ENCODE results near the gene SIGLEC12.
"Not testable (repeated sequence)": the region's sequence is repeated elsewhere in the genome, so short reads cannot be mapped to it uniquely, and the experiment has no call there.

SIGLEC12 gene

DNA sequence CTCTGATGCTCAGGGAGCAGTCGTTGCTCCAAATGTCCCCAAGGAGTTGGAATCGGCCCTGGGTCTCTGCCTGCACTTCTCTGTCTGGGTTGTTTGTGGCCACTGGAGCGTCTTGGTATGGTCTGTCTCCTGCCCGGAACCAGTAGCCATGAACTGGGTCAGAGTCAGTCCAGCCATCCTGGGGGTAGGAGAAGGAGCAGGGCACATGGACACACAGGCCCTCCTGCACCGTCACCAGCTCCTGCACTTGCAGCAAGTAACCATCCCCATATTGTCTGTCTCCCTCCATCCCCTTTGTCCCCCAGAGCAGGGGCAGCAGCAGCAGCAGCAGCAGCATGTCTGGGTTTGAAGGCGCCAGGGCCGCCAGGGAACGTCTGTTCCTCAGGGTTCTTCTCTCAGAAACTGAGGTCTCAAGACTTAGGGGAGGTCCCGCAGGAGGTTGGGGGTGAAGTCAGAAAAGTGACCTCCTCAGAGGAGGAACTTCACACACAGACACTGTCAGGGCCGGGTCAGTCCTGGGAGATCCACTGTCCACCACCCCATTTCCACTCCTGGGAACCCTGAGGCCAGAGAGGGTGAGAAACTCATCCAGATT lies 43.5 kb downstream of the SIGLEC12 start, which contains the start of gene SIGLEC8:
Gene SIGLEC8, minus strand, starts transcription at position 404 of the 595 bp plus-strand sequence. Its CDS starts 67 bp downstream, at position 337.
- DNase-seq = no peak

DNA sequence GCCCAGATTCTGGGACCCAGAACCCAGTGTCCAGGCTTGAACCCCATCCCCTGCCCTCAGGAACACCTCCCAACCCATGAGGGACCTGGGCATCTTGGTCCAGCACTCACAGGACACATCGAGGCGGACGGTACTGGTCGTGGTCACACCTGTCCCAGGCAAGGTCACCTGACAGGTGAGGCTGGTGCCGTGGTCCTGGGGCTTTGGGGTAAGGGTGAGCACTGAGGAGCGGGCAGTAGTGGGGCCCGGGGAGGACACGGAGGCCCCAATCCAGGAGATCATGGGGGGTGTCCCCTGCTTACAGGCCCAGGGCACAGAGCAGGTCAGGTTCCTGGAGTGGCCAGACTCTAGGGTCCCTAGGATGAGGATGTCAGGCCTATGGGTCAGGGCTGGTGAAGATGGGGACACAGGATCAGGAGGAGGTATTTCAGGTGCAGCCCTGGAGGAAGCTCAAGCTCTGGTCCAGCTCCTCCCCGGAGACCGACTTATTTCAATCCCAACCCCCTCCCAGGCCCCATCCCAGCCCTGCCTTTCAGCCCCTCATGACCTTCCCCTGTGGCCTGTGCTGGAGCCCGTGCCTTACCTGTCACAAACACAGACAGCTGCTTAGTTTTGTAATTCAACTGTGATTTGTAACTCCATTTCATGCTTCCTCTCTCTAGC lies 44.1 kb downstream of the SIGLEC12 start:
- DNase-seq = no peak

DNA sequence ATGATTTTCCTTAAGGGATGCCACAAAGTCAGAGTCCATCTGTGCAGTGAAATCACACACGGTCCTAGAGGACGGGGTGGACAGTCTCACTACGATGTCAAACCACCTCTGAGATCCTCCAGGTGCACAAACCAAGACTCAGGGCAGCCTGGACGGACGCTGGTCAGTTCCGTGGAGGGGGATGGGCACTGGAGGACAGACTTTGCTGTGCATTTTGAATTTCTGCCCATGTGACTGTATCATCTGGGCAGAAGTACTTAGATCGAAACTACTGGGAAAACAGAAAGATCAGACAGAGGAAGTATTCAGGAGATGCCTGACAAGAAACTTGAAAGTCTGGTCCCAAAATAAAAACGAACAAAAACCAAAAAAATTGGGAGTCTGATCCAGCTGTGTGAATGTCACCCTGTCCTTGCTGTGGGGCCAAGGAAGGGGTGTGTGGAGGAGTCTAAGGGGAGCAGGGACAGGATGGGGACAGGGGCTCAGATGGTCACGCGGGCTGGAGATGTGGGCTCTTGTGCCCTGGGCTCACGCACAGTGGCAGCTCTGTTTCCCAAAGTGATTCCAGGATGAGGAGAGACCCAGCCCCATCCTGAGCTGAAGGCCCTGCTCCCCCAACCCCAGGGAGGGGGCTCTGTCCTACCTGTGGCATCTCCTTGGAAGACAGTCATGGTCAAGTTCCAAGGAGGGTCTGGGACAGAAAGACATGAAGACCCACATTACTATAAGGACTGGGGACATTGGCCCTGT lies 44.9 kb downstream of the SIGLEC12 start:
- no peak for DNase-seq

DNA sequence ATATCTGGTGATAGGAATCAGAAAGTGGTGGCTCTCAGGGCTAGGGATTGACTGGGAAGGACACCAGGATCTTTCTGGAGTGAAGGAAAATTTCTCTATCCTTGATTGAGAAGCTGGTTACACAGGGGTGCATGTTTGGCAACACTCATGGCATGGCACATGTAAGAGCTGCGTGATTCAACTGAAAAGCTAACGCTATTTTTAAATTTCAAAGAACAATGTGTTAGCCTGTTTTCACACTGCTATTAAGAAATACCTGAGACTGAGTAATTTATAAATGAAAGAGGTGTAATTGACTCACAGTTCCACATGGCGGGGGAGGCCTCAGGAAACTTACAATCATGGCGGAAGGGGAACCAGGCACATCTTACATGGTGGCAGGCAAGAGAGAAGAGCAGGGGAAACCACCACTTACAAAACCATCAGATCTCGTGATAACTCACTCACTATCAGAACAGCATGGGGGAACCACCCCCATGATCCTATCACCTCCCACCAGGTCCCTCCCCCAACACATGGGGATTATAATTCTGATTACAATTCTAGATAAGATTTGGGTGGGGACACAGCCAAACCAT lies 50.8 kb downstream of the SIGLEC12 start:
- no peak for DNase-seq

DNA sequence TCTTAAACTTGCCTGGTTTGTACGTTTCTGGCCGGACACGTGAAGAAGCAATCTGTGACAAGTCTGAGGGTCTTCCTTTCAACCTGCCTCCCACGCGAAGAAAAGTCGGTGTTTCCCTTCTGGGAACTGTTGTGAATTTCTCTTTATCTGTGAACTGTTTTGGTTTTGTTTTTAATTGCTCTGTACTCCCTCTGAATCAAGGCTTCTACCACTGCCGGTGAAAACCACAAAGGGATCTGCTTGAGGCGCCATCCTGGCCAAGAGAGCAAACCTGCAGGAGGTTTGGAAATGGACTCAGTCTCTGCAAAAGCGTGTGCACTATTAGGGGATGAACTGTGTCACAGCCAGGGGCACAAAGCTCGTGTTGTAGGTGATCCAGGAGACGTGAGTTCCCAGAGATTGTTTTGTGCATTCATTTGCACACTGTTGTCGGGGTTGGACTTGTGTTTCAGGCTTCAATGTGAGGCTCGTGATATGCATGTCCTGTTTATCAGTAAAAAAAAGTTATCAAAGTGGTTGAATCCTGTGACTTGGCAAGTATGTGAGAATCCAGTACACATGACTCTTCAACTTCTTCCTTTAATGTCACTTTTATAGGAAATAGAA lies 53.1 kb downstream of the SIGLEC12 start:
- no peak for DNase-seq

DNA sequence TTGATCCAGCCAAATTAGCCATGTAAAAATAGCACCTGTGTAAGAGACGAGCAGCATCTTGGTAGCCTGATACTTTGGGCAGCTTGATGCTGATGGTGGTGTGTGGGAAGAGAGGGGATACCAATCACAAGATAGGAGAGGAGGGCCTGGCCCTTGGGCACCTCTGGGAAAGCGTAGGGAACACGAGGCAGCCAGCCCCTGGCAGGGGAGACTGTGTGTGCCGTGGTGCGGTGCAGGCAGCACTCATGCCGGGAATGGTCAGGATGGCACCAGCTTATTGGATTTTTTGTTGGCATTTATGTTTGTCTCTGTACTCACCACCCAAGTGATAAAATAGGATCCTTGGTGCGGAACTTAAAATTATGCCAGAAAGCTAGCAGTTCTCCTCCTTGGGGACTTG lies 53.6 kb downstream of the SIGLEC12 start:
- no peak for DNase-seq

DNA sequence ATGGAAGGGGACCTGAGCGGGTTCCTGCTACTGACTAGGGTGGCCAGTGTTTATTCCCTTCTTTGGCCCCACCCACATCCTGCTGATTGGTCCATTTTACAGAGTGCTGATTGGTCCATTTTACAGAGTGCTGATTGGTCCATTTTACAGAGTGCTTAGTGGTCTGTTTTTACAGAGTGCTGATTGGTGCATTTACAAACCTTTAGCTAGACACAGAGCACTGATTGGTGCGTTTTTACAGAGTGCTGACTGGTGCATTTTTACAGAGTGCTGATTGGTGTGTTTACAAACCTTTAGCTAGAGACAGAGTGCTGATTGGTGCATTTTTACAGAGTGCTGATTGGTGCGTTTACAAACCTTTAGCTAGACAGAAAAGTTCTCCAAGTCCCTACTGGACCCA lies 54.1 kb downstream of the SIGLEC12 start:
- not testable (repeated sequence) for DNase-seq

DNA sequence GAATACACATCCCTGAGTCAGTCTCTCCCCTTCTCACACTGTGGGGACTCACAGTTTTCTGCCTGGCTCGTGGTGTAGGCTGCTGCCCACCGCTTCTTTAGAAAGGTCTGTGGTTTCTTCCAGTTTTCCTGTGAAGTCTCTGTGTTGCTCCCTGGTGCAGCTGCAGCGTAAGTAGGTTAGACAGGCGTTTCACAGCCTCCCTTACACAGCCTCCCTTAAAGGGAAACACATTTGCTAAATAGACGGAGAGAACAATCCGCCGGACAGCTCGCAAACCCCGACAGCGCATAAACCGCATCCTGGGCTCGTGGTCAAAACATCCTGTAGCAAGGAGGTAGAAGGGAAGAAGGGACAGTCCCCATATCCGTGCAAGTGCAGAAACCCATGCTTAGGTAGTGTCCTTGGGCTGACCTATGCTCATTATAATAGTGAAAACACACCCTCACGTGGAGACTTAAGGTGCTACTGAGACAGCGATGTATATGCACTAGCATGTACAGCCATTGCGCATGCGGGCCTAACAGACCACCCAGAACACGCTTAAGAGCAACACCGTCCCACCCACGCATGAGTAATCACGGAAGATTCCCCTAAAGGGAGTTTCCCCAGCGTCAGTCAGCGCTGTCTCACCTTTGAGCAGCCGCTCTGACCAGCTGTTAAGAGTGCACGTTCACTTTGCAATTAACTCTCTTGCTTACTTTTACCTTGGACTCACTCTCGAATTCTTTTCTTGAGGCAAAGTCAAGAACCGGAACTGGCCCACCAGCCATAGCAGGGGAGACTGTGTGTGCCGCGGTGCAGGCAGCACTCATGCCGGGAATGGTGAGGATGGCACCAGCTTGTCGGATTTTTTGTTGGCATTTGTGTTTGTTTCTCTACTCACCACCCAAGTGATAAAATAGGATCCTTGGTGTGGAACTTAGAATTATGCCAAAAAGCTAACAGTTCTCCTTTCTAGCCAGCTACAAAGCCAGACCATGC lies 59.9 kb downstream of the SIGLEC12 start:
- no peak for DNase-seq
